22Rv1 (cell line): ENCODE results near the gene GID4.

Experiments used
- H3K27ac ChIP-seq: fragments of 450-650 bp; 2 replicates; pipeline ENCODE4 v1.5.1; 2017
- CTCF ChIP-seq: fragments of 450-650 bp; IDR thresholded peaks from 2 replicates; pipeline ENCODE4 v1.5.1; 2017; ENCODE audit warnings: mild to moderate bottlenecking
- ZFX ChIP-seq: fragments of 450-650 bp; IDR thresholded peaks from 2 replicates; pipeline ENCODE4 v1.6.1; 2017; ENCODE audit warnings: antibody characterized with exemption, borderline replicate concordance

Gene GID4

GRCh38 chr17:18025945-18026776 lies 13.0 kb upstream of the GID4 start:
- no peak for TF ChIP-seq CTCF
- TF ChIP-seq ZFX: no peak
- no peak overlapping the region for H3K27ac ChIP-seq

DNA sequence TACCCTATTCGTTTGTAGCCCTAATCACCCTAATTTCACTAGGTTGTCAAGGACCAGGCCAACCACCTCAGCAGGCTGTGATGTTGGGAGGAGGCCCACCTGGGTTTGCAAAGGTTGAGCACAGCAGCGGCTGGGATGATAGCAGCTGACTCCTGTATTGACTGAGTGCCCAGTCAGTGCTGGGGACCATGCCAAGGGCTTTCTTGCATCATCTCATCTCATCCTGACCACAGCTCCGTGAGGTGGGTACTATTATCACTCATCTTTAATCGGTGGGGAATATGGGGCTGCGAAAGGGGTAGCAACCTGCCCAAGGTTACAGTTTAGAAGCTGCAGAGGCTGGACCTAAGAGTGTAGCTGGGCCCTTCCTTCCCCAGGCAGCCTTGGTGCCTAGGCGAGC lies 11.9 kb upstream of the GID4 start:
- TF ChIP-seq CTCF (no peak), ZFX (no peak)
- no peak overlapping the region for H3K27ac ChIP-seq

DNA sequence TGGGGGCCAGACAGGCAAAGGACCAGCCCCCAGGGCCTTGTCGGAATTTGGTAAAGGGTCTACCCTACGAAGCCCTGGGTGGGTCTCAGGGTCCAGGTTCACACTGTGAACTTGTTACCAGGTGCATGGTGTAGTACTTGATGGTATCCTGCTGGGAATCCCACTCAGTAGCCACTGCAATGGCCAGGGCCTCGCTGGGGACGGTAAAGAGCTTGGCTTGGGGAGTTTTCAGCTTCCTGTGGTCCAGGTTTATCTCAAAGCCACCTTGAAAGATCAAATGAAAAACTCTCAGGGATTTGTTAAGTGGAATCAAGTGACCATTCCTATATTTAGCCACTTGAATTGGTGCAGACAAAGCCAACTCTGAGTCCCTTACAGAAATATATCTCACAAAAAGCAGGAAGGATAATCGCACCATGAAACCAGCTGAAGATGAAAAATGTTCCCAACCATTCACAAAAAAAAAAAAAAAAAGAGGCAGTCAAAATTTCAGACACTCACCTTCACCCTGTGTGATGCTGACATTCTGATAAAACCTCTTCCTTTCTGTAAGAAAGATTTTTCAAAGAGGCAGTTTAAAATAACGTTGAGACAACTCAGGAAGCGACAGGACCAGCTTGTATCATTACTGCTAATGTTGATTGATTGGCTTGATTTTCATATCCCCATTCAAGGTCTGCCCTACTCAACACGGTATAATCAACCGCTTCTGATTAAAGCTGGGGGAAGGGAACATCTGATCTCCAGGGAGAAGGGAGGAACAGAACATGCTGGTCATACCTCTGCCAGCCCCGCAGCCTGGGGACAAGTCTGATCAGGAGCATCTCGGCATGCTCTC lies 10.9 kb upstream of the GID4 start:
- no peak overlapping the region for H3K27ac ChIP-seq
- TF ChIP-seq ZFX: no peak
- no peak for TF ChIP-seq CTCF

- no peak overlapping the region for H3K27ac ChIP-seq
- TF ChIP-seq CTCF (no peak), ZFX (no peak)
Observed at GRCh38 chr17:18028952-18029540, 10.2 kb upstream of the GID4 start.

DNA sequence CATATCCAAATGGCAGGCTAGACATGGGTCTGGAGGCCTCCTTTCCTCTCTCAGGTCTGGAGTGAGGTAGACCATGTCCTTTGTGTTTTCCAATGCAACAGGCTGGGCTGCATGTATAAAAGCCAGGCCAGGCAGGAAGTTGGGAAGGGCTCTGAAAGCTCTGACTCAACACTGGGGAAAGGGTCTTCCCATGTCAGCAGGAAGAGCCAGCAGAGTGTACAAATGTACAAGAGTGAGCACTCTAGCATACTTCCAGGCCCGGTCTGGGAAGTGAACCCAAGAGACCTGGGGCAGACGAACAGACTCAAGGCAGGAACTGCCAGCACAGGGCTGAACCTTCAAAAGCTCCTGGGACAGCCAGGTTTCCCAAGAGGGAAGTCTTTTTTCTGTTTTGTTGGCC lies 7.3 kb upstream of the GID4 start:
- TF ChIP-seq ZFX (no peak), CTCF (no peak)
- H3K27ac ChIP-seq: no peak overlapping the region

DNA sequence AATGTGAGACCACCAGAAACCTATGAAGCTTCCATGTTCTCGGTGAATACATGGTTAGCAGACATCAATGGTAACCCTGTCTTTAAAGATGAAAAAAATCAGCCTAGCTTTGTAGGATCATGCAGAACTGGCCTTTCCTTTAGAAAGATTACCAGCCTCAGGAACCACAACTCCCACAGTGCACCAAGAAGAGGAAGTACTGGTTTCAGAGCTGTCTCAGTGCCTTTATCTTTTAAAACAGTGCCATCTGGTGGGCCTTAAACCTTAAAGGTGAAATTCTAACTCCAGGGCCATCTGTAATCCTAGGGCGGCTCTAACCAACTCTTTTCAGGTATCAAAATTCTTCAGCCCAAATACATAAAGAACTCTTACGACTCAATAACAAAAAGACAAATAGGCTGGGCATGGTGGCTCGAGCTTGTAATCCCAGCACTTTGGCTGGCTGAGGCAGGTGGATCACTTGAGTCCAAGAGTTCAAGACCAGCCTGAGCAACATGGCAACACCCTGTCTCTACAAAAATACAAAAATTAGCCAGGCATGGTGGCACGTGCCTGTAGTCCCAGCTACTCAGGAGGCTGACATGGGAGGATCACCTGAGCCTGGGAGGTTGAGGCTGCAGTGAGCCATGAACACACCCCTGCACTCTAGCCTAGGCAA lies 5.6 kb upstream of the GID4 start:
- H3K27ac ChIP-seq: no peak overlapping the region
- TF ChIP-seq ZFX: no peak
- TF ChIP-seq CTCF: peak; percentile 80
